Measurements from ENCODE around the gene RSL1D1.
"Not testable (repeated sequence)": the region's sequence is repeated elsewhere in the genome, so short reads cannot be mapped to it uniquely, and the experiment has no call there.

Gene RSL1D1

GRCh38 chr16:11797166-11797956 lies 54.0 kb downstream of the RSL1D1 start, which contains the start of gene ZC3H7A:
TSS of gene ZC3H7A (minus strand) at chr16:11797258. CDS start at chr16:11782354, 14,904 bp downstream.
- peak; percentile 82 for DNase-seq

GRCh38 chr16:11796227-11797165 lies 54.8 kb downstream of the RSL1D1 start:
- DNase-seq: no peak

GRCh38 chr16:11795887-11796226 lies 55.5 kb downstream of the RSL1D1 start:
- DNase-seq: no peak

GRCh38 chr16:11794996-11795886 lies 56.1 kb downstream of the RSL1D1 start:
- no peak for DNase-seq

- DNase-seq: no peak
Measured at GRCh38 chr16:11794447-11794846, 56.9 kb downstream of the RSL1D1 start.

GRCh38 chr16:11793840-11794239 lies 57.5 kb downstream of the RSL1D1 start:
- DNase-seq: no peak

- DNase-seq: peak; percentile 97
Measured at GRCh38 chr16:11792410-11793241, 58.7 kb downstream of the RSL1D1 start.

- peak; percentile 94 for DNase-seq
Measured at GRCh38 chr16:11791144-11791828, 60.1 kb downstream of the RSL1D1 start.

GRCh38 chr16:11788914-11789313 lies 62.4 kb downstream of the RSL1D1 start:
- DNase-seq: no peak

GRCh38 chr16:11784980-11785599 lies 66.3 kb downstream of the RSL1D1 start:
- DNase-seq: not testable (repeated sequence)

- not testable (repeated sequence) for DNase-seq
Measured at GRCh38 chr16:11784381-11784780, 67.0 kb downstream of the RSL1D1 start.

GRCh38 chr16:11784038-11784369 lies 67.3 kb downstream of the RSL1D1 start:
- no peak for DNase-seq
